Stimulated activated memory B cell treated with anti-CD40 and anti-IgM and Interleukin-4, amounts not matched to agents 10 μg/mL and 1 μg/mL and 100 μg/mL, for 72 hours (primary cell): ENCODE measurements around the gene HSFX4.
"Not testable (repeated sequence)": the region's sequence is repeated elsewhere in the genome, so short reads cannot be mapped to it uniquely, and the experiment has no call there.

Experiments used
- ATAC-seq: fragments of 150-1000 bp; cut with Tn5 transposase; 2 replicates; pipeline ENCODE4 v1.10.0; 2021
- H3K27ac Mint-ChIP-seq: one replicate; pipeline ENCODE4 v1.8.0; 2022; ENCODE audit warnings: mild to moderate bottlenecking, mixed read lengths
- H3K27me3 Mint-ChIP-seq: one replicate; pipeline ENCODE4 v1.8.0; 2022; ENCODE audit warnings: mixed read lengths
- H3K36me3 Mint-ChIP-seq: one replicate; pipeline ENCODE4 v1.8.0; 2022; ENCODE audit warnings: mixed read lengths
- H3K4me1 Mint-ChIP-seq: one replicate; pipeline ENCODE4 v1.8.0; 2022; ENCODE audit warnings: mixed read lengths
- H3K4me3 Mint-ChIP-seq: one replicate; pipeline ENCODE4 v1.8.0; 2022; ENCODE audit warnings: mild to moderate bottlenecking, moderate library complexity, mixed read lengths
- H3K9me3 Mint-ChIP-seq: one replicate; pipeline ENCODE4 v1.8.0; 2022; ENCODE audit warnings: mixed read lengths

HSFX4 gene, protein sequence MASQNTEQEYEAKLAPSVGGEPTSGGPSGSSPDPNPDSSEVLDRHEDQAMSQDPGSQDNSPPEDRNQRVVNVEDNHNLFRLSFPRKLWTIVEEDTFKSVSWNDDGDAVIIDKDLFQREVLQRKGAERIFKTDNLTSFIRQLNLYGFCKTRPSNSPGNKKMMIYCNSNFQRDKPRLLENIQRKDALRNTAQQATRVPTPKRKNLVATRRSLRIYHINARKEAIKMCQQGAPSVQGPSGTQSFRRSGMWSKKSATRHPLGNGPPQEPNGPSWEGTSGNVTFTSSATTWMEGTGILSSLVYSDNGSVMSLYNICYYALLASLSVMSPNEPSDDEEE

DNA sequence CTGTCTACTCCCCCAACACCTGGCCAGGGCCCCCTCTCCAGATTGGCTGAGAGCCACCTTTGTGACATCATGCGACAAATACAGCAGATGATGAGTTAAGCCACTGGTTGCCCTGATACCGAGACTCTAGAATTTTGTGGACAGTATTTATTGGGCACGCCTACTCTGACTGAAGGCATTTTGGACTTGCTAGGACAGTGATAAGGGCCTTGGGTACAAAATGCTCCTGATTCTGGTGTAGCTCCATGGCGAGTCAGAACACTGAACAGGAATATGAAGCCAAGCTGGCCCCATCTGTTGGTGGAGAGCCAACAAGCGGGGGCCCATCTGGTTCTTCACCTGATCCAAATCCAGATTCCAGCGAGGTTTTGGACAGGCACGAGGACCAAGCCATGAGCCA is at the start of gene HSFX4:
Gene HSFX4, plus strand, starts transcription at position 174 of the 400 bp plus-strand sequence. Its CDS starts 72 bp downstream, at position 246.
- H3K36me3 Mint-ChIP-seq, H3K4me1 Mint-ChIP-seq, H3K27ac Mint-ChIP-seq, H3K4me3 Mint-ChIP-seq, H3K27me3 Mint-ChIP-seq, ATAC-seq, H3K9me3 Mint-ChIP-seq: not testable (repeated sequence)

DNA sequence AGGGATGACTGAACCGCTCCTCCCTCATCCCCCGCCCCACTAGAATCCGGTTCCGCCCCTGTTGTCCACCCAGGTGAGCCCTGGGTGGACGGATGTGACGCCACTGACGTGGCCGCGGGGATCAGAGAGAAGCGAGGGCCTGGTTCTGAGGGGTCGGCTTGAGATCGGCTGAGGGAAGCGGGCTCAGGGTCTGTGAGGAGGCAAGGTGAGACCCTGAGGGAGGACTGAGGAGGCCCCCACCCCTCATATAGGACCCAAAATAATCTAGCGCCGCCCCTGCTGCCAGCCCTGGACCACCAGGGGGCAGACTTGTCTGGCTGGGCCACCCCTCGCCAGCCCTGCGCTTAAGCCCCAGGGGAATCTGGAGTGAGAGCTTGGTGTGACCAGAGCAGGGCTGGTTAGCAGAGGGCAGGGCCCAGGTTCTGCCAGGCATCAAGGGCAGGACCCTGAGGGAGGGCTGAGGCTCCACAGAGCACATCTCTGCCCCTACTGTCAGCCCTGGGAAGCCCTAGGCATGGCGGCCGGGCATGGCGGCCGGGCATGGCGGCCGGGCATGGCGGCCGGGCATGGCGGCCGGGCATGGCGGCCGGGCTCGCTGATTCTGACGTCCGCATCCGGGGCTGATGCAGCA is 48.2 kb upstream of the HSFX4 start, which contains the start of gene MAGEA8:
Gene MAGEA8, plus strand, starts transcription at position 103 of the 631 bp plus-strand sequence. CDS start 3,090 bp downstream, outside the sequence.
- ATAC-seq: no peak
- Mint-ChIP-seq H3K27me3 (no peaks in the 10 kb centered on the region), H3K9me3 (no peaks in the 10 kb centered on the region), H3K4me3 (no peak within 1 kb of the TSS), H3K4me1 (no peaks in the 10 kb centered on the region), H3K27ac (no peak within 1 kb of the TSS), H3K36me3 (no peaks in the 10 kb centered on the region)

DNA sequence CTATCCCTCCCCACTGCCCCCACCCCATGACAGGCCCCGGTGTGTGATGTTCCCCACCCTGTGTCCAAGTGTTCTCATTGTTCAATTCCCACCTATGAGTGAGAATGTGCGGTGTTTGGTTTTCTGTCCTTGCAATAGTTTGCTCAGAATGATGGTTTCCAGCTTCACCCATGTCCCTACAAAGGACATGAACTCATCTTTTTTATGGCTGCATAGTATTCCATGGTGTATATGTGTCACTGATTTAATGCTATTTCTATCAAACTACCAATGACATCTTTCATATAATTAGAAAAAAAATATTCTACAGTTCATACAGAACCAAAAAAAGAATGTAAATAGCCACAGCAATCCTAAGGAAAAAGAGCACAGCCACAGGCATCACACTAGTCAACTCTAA is 38.5 kb upstream of the HSFX4 start:
- not testable (repeated sequence) for H3K4me3 Mint-ChIP-seq, H3K27me3 Mint-ChIP-seq, H3K4me1 Mint-ChIP-seq, H3K27ac Mint-ChIP-seq, ATAC-seq, H3K9me3 Mint-ChIP-seq, H3K36me3 Mint-ChIP-seq

DNA sequence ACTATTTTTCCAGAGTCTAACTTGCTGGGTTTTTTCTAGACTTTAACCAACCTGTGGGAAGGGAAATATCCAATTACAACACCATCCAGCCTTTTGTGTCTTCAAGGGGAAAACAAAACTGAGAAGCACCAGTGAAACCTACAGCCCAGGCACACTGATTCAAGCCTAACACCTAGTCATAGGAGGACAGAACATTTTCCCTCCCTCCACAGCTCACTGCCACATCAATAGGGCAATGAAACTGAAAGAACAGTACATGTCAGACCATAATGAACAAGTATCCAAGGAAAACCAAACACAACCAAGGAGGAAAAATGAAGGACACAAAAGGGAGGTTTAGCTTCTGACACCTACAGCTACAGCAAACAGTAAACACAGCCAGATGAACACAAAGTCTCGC is 30.8 kb upstream of the HSFX4 start:
- Mint-ChIP-seq H3K27me3 (no peaks in the 10 kb centered on the region), H3K9me3 (peaks cover 6% of the 10 kb centered on the region), H3K4me1 (no peaks in the 10 kb centered on the region), H3K4me3 (no peak overlapping the region), H3K36me3 (no peaks in the 10 kb centered on the region), H3K27ac (no peak overlapping the region)
- ATAC-seq: no peak

DNA sequence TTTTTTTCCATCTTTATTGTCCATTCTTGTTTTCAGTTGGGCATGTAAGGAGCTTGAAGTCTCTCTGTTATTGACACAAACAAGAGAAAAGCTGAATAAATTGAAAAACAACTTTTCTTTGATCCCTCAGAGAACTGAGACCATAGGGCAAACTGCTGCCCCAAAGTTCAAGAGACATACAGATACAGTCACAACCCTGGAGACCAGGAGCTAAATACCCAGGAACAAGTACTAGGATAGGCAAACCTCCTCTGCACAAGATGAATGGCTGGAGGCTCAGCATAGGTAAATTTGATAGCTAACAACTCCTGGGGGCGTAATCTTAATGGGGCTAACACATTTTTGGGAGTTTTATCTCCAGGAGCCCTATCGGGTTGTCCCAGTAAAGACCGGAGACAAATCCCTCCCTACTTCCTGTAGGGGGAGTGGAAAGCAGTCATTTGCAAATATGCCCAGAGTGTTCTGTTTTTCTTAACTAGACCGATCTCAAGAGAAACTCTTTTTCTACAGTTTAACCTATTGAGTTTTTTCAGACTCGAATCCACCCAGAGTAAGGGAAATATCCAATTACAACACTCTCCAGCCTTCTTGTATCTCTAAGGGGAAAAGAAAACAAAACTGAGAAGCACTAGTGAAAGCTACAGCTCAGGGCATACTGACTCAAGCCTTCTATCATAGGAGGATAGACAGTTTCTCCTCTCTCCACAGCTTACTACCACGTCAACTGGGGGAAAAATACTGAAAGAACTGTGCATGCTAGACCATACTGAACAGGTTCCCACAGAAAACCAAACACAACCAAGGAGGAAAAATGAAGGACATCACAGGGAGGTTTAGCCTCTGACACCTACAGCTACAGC is 25.3 kb upstream of the HSFX4 start:
- no peak overlapping the region for H3K27ac Mint-ChIP-seq
- no peak for ATAC-seq
- no peaks in the 10 kb centered on the region for H3K4me1 Mint-ChIP-seq
- H3K27me3 Mint-ChIP-seq: no peaks in the 10 kb centered on the region
- H3K4me3 Mint-ChIP-seq: peak overlapping the region; percentile 57
- H3K36me3 Mint-ChIP-seq: no peaks in the 10 kb centered on the region
- no peaks in the 10 kb centered on the region for H3K9me3 Mint-ChIP-seq

DNA sequence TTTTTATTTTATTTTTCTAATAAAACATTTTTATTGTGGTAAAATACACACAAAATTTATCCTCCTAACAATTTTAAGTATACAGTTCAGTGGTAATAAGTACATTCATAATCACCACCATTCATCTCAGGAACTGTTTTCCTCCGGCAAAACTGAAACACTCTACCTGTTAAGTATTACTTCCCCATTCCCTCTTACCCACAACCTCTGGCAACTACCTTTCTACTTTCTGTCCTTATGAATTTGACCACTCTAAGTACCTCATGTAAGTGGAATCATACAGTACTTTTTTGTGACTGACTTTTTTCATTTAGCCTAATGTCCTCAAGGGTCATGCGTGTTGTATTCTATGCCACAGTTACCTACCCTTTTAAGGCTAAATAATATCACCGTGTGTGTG is 21.1 kb upstream of the HSFX4 start:
- Mint-ChIP-seq H3K9me3 (no peaks in the 10 kb centered on the region), H3K4me1 (no peaks in the 10 kb centered on the region), H3K27ac (no peak overlapping the region), H3K4me3 (no peak overlapping the region), H3K27me3 (no peaks in the 10 kb centered on the region), H3K36me3 (no peaks in the 10 kb centered on the region)
- ATAC-seq: peak; percentile 54

DNA sequence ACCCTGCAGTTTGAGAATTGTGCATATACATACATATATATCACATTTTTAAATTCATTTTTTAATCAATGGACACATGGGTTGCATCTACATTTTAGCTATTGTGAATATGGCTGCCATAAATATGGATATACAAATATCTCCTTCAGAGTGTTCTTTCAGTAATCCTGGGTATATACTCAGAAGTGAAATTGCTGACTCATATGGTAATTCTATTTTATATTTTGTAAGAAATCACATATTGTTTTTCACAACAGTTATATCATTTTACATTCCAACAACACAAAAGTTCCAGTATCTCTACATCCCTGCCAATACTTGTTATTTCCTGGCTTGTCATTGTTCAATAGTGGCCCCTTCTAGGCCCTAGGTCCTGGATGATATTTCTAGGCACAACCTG is 20.6 kb upstream of the HSFX4 start:
- Mint-ChIP-seq H3K36me3 (no peaks in the 10 kb centered on the region), H3K4me1 (no peaks in the 10 kb centered on the region), H3K27ac (no peak overlapping the region), H3K4me3 (no peak overlapping the region), H3K27me3 (no peaks in the 10 kb centered on the region), H3K9me3 (no peaks in the 10 kb centered on the region)
- ATAC-seq: no peak

DNA sequence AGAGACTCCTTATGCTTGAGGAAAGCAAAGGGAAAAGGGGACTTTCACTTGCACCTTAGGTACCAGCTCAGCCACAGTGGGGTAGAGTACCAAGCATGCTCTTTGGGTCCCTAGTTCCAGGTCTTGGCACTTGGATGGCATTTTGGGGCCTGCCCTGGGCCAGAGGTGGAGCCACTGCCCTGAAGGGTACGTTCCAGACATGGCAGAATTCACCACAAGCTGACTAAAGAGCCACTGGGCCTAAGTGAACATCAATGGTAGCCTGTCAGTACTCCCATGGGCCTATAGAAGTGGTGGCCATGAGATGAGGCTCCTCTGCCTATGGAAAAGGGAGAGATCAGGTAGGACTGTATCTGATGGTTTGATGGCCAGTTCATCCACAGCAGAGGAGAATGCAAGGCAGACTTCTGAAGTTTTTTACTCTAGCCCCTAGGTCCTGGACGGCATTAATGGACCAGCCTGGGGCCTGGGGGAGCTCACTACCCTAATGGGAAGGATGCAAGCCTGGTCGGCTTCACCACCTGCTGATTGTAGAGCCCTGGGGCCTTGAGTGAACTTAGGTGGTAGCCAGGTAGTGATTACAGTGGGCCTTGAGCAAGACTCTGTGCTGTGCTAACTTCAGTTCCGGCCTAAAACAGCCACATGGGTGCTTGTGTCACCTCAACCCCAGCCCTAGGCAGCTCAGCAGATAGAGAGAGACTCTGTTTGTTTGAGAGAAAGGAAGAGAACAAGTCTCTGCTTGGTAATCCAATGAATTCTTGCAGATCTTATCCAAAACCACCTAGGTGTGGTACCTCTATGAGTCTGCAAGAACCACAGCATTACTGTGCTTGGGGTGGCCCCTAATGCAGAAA is 19.8 kb upstream of the HSFX4 start:
- no peak overlapping the region for H3K27ac Mint-ChIP-seq
- no peaks in the 10 kb centered on the region for H3K36me3 Mint-ChIP-seq
- no peak overlapping the region for H3K4me3 Mint-ChIP-seq
- no peaks in the 10 kb centered on the region for H3K27me3 Mint-ChIP-seq
- ATAC-seq: no peak
- H3K4me1 Mint-ChIP-seq: no peaks in the 10 kb centered on the region
- peaks cover 3% of the 10 kb centered on the region for H3K9me3 Mint-ChIP-seq

DNA sequence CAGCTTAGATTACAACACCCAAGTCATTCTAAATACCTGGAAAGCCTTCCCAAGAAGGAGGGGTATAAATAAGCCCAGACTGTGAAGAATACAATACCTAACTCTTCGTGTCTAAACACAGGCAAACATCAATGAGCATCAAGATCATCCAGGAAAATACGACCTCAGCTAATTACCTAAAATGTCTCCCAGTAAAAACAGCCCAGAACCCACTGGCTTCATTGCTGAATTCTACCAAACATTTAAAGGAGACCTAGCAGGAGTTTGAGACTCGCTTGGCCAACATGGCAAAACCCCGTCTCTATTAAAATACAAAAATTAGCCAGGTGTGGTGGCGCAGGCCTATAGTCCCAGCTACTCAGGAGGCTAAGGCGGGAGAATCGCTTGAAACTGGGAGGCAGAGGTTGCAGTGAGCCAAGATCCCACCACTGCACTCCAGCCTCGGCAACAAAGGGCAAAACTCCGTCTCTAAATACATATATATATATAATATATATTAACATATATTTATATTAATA is 19.1 kb upstream of the HSFX4 start:
- H3K4me1 Mint-ChIP-seq: peaks cover 1% of the 10 kb centered on the region
- H3K27me3 Mint-ChIP-seq: no peaks in the 10 kb centered on the region
- no peak overlapping the region for H3K4me3 Mint-ChIP-seq
- no peaks in the 10 kb centered on the region for H3K36me3 Mint-ChIP-seq
- no peak overlapping the region for H3K27ac Mint-ChIP-seq
- no peak for ATAC-seq
- peaks cover 3% of the 10 kb centered on the region for H3K9me3 Mint-ChIP-seq

DNA sequence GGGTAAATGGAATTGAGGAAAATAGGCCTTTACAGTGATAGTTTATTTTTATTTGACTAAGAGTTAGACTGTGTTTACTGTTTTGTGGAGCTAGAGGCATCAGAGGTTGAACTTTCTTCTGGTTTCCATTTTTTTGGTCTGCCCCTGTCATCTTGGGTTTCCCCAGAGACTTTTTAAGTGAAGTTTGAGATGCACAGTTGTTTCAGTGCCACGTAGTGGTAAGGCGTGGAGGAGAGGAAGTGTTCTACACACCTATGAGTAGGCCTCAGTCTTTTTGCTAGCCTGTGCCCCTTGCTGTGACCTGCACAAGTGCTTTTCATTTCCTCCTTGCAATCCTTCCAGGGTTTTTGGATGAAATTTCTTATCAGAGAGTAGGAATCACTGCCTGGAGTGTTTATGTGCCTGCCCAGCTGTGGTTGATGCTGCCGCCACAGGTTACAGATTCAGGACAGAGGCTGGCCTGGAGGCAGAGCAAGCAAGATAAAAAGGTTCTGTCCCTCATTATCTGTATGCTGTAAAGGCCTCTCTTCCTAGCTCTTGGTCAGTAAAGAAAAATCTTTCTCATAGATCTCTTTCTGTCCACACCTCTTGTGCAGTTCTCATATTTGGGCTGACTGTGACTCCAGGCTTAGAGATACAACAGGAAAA is 12.5 kb upstream of the HSFX4 start:
- H3K9me3 Mint-ChIP-seq: peaks cover 3% of the 10 kb centered on the region
- peak; percentile 86 for ATAC-seq
- no peak overlapping the region for H3K4me3 Mint-ChIP-seq

DNA sequence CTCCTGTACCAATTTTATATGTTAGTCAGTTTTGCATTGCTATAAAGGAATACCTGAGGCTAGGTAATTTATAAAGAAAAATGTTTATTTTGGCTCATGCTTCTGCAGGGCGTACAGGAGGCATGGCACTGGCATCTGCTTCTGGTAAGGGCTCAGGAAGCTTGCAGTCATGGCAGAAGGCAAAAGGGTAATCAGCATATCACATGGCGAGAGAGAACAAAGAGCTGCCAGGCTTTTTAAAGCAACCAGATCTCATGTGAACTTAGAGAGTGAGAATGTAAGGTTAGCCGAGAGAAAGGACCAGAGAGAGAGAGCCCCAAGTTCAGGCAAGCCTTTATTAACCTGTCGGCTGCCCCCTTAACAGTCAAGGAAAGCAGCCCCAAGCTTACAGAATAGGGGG is 5.5 kb upstream of the HSFX4 start:
- ATAC-seq, H3K9me3 Mint-ChIP-seq: not testable (repeated sequence)

More for the DNA sequence above, 12.5 kb upstream of the HSFX4 start:
- no peaks in the 10 kb centered on the region for H3K36me3 Mint-ChIP-seq
- H3K27me3 Mint-ChIP-seq: no peaks in the 10 kb centered on the region
- peaks cover 7% of the 10 kb centered on the region for H3K4me1 Mint-ChIP-seq
- peak overlapping the region; percentile 69 for H3K27ac Mint-ChIP-seq

DNA sequence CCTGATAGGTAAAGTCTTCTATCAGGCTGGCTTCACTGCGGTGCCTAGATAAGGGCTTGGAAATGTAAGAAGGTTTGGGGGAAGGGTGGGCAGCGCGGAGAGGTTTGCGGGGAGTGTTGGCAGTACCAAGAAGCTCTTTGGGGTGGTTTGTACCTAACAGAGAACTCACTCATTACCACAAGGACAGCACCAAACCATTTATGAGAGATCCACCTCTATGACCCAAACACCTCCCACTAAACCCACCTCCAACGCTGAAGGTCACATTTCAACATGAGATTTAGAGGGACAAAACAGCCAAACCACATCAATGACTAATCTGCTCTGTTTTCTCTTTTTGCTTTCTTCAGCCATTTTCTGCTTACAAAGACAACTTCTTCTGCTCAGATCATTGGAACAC is 4.9 kb upstream of the HSFX4 start:
- not testable (repeated sequence) for H3K27me3 Mint-ChIP-seq, ATAC-seq, H3K9me3 Mint-ChIP-seq, H3K27ac Mint-ChIP-seq, H3K4me3 Mint-ChIP-seq, H3K36me3 Mint-ChIP-seq, H3K4me1 Mint-ChIP-seq

More for the DNA sequence above, 5.5 kb upstream of the HSFX4 start:
- not testable (repeated sequence) for H3K4me3 Mint-ChIP-seq, H3K27ac Mint-ChIP-seq, H3K4me1 Mint-ChIP-seq, H3K36me3 Mint-ChIP-seq, H3K27me3 Mint-ChIP-seq

DNA sequence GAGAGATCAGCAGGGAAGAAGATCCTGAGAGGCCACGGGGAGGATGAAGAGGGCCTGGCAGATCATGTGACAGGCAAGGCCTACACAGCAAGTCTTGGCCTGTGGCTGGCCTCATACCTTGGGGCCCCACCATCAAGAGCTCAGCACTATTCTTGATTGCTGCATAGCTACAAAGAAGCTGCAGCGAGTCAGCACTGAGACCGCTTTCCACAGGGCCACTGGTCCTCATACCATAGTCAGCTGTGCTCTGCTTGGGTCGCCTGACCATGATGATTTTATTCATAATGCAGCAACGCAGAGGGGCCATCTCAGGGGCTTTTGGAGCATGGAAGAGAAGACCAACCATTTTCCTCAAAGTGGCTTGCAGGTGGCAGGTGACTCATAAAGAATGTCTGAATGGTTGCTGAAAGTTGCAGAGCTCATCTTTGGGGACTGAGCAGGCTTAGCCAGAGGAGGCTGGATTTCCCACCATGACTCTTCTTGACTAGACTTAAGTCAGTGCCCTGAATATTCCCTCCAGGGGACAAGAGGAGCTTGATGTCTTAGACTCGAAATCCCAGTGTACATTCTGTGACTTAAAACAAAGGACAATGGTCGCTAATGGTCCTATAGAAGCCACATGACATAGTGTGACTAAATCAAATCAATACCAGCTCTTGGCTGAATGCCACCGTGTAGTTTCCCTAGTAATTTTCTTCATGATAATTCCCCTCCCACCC is 2.0 kb upstream of the HSFX4 start:
- not testable (repeated sequence) for H3K27me3 Mint-ChIP-seq, H3K9me3 Mint-ChIP-seq, H3K4me1 Mint-ChIP-seq, H3K27ac Mint-ChIP-seq, H3K36me3 Mint-ChIP-seq, H3K4me3 Mint-ChIP-seq
- peak; percentile 73 for ATAC-seq

DNA sequence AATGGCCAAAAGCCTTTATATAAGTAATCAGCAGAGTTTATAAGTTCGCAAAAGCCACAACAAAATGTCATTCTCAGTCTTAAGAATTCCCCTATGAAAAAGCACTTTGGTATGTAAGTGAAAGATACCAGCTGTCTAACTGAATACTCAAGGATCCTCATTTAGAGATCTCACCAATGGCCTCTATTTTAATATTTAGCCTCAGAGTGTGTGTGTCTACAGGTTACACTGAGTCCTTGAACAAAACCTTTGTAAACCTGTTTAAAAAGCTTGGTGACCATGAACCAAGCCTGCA is 1.5 kb upstream of the HSFX4 start:
- H3K9me3 Mint-ChIP-seq, H3K36me3 Mint-ChIP-seq, H3K4me3 Mint-ChIP-seq, H3K27me3 Mint-ChIP-seq, H3K4me1 Mint-ChIP-seq, H3K27ac Mint-ChIP-seq: not testable (repeated sequence)
- peak; percentile 76 for ATAC-seq
